ENCODE results near the gene FRG1.
"Not testable (repeated sequence)": the region's sequence is repeated elsewhere in the genome, so short reads cannot be mapped to it uniquely, and the experiment has no call there.

Gene FRG1

DNA sequence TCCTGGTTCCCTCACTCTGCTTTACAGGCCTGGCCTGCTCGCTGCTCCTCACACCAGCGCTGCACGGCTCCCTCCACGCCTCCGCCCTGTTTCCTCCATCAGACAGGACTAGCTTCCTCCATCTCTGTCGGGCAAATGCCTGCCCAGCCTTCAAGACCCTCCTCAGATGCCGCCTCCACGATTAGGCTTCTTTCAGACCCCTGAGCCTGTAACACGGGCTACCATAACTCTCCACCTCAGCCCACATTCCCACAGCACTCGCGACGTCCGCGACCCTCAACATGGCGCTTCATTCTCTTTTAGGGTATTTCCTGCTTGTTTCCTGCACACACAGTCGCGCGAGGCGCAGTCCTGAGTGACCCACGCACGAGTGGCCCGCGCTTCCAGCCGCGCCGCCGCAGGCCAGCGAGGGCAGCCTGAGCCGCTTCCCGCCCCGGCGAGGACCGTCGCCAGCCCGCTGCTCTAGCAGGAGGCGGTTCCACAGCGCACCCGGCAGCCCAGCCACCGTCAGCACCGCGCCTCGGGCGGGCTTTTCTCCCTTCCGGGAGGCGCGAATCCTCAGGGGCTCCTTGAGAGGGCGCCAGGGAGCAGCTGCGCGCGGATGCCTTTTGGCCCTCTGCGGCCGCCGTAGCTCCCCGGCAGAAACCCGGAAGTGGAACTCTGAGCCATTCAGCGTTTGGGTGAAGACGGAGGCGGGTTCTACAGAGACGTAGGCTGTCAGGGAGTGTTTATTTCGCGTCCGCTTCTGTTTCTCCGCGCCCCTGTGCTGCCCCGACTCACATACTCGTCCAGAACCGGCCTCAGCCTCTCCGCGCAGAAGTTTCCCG, at the start of gene FRG1:
TSS of gene FRG1 (plus strand) at position 695 of the 827 bp plus-strand sequence. CDS start 138 bp downstream, outside the sequence.
- no peak for DNase-seq

GRCh38 chr4:189897667-189898066, 43.0 kb upstream of the FRG1 start:
- DNase-seq: no peak

DNA sequence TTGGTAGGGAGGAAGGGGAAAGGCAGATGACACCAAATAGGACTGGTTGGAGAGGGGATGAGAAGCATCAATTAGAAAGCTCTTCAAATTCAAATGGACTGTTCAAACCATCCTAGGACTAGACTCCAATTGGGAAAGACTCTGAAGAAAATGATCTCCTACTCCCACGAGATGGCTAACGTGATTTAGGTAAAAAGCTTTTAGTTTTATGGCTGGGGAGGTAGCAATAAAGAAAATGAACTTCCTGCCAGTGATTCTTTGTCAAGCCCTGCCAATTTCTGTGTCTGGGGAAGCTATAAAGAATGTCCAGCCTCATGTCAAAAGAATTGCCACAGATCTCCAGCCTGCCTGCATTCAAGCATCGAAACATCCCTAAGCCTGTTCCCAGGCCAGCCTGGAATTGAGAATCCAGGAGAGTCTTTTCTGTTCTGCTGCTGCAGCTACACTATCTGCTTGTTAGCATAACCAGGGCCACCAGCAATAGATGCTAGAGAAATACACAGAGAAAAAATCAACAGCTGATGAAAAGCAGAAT, 41.1 kb upstream of the FRG1 start:
- DNase-seq: not testable (repeated sequence)

DNA sequence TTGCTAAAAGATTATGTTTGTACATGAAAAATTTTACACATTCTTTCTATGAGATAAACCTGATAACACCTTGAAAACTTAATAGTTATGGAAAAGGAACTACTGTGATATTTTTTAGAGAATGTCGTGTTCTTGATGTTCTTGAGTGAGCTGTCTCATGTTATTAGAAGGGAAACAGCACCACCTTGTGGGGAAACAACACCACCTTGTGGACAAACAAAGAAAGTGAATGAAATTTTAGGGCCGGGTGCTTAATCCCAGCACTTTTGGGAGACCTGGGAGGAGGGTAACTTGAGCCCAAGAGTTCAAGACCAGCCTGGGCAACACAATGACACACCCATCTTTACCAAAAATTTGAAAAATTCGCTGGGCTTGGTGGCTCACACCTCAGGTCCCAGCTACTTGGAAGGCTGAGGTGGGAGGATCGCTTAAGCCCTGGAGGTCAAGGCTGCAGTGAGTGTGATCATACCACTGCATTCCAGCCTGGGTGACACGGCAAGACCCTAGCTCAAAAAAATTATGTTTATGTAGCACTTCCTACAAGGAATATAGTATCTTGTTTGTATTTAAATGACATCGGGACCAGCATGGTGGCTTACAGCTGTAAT, 36.1 kb upstream of the FRG1 start:
- not testable (repeated sequence) for DNase-seq

- DNase-seq: no peak
Measured at GRCh38 chr4:189912170-189912569, 28.5 kb upstream of the FRG1 start.

GRCh38 chr4:189917161-189917891, 23.3 kb upstream of the FRG1 start:
- no peak for DNase-seq

GRCh38 chr4:189921058-189921457, 19.6 kb upstream of the FRG1 start:
- DNase-seq: no peak

DNA sequence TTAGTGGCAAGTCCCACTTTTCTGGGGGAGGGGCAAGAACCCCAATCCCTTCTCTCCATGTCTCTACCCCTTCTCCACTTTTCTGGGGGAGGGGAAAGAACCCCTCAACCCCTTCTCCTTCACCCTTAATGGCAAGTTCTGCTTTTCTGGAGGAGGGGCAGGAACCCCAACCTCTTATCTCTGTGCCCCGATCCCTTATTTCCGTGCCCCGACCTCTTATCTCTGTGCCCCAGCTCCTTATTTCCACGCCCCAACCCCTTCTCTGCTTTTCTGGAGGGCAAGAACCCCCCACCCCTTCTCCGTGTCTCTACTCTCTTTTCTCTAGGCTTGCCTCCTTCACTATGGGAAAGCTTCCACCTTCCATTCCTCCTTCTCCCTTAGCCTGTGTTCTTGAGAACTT, 13.9 kb upstream of the FRG1 start:
- DNase-seq: not testable (repeated sequence)

GRCh38 chr4:189941005-189941450, 356 bp downstream of the FRG1 start:
- DNase-seq: no peak

DNA sequence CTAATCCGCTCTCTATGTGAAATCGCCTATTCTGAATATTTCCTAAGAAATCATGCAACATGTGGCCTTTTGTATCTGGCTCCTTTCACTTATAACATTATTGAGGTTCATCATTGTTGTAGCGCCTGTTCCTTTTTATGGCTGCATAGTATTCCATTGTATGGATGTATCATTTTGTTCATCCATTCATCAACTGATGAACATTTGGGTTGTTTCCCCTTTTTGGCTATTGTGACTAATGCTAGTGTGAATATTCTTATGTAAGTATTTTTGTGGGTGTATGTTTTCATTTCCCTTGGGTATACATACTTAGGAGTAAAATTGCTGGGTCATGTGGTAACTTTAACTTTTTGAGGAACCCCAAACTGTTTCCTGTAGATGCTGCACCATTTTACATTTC, 1.7 kb downstream of the FRG1 start:
- not testable (repeated sequence) for DNase-seq

GRCh38 chr4:189944077-189944476, 3.4 kb downstream of the FRG1 start:
- not testable (repeated sequence) for DNase-seq

DNA sequence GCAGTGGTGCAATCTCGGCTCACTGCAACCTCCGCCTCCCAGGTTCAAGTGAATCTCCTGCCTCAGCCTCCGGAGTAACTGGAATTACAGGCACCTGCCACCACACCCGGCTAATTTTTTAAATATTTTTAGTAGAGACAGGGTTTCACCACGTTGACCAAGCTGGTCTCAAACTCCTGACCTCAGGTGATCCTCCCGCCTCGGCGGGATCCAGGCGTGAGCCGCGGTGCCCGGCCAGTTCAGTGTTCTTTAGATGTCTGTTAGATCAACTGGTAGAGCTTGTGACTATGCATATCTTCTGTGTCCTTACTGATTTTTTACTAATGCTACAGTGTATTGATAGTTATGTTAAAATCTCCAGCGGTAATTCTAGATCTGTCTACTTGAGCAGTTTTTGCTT, 6.2 kb downstream of the FRG1 start:
- not testable (repeated sequence) for DNase-seq

DNA sequence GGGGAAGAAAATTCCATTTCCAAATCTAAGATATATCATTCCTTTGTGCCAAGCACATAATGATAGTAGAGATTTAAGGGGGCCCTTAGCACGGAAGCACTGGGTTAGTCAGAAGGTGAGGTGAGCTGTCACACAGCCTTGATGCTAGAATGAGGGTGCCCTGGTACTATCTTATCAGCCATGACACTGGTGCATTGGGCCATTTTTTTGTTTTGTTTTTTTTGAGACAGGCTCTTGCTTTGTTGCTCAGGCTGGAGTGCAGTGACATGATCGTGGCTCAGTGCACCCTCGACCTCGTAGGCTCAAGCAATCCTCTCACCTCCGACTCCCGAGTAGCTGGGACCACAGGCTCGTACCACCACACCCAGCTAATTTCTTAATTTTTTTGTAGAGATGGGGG, 7.8 kb downstream of the FRG1 start:
- not testable (repeated sequence) for DNase-seq

- not testable (repeated sequence) for DNase-seq
Measured at GRCh38 chr4:189969291-189969690, 28.6 kb downstream of the FRG1 start.

- DNase-seq: no peak
Measured at GRCh38 chr4:189973646-189974045, 33.0 kb downstream of the FRG1 start.

DNA sequence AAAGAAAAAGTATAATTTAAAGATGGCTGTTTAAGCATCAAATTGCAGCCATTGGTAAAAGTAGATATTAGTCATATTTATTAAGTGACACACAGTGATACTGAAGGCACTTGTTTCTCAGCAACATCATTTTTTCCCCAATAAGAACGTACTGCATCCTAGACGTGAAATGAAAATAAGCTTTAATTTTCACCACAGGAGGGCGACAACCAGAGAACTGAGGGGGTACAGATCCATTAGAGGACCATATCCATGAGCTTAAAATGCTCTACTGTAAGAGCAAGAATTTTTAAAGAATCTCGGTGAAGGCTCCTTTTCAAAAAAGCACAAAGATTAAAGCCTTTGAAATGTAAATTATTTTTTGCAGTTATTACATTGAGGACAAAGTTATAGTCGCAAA, 33.4 kb downstream of the FRG1 start:
- DNase-seq: no peak

DNA sequence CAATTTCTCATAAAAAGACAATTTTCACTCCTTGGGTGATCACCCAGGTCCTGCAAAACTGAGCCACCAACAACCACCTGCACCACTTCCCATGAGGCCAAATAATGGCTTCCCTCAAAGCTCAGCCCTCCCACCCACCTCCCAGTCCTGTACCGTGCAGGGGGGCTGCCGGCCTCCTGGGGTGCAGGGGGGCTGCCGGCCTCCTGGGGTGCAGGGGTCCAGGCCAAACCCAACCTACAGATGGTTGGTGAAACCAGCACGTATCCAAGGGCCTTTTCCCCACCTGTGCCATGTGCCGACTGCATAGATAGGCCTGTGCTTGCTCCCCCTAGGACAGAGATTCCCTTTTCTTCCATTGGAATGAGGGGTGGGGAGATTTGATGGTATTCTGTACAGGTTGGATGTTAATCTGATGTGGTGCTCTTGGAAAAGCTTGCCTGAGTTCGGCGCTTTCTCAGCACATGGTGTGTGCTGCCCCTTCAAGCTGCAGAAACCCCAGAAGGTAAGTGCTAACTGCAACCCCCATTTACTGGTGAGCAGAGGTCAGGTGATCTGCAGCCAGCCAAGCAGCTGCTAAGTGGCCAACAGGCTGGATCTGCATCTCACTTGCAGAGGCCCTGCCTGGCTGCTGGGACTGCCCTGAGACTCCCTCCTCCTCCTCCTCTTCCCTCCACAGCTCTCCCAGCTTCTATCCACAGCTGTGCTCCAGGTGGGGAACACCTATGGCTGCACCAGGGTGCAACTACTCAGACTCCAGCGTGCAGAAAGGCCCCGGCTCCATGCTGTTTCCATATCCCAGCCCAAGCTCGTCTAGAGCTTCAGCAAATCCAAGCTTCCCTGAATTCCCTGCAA, 38.8 kb downstream of the FRG1 start:
- DNase-seq: no peak

GRCh38 chr4:189980292-189980691, 39.6 kb downstream of the FRG1 start:
- DNase-seq: not testable (repeated sequence)

GRCh38 chr4:189981970-189982369, 41.3 kb downstream of the FRG1 start:
- DNase-seq: no peak

DNA sequence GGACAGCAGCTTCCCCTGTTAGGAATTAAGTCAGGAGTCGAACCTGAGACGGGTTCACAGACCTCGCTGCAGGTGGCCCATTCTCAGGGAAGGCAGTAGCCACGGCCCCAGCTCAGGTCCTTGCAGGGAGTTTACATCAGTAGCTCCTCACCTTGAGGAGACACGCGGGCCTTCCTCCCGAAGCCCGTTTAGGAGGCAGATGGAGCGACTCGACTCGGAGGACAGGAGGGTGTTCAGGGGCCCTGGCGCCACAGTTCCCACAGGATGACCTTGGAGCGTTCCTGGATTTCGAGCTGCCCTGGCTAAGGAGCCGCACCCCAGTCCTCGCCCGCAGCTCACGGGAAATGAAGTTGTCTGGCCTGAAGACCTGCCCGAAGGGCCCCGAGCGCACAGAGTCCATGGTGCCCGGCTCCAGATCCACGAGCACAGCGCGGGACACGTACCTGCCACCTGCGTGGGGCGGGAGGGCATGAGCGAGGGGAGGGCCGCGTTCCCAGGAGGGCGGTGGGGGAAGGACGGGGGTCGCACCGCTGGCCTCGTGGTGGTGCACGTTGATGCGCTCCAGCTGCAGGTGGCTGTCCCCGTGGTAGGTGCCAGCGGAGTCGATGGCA, 43.3 kb downstream of the FRG1 start:
- not testable (repeated sequence) for DNase-seq

GRCh38 chr4:189984661-189985060, 44.0 kb downstream of the FRG1 start:
- DNase-seq: not testable (repeated sequence)
